Neural progenitor cell (in vitro differentiated cells): ENCODE measurements around the gene SLC23A2. TPM values are rescaled to one million over a fixed set of nuclear protein-coding genes. Genes with fewer than 3 reads are reported as not detected.
A peak's percentile ranks its signal among the peaks of the same experiment; 100 is the strongest.

Source experiments
- DNase-seq: peaks from one replicate; pipeline ENCODE4 v3.0.0-alpha.2; 2016; ENCODE audit warnings: low spot score
- H2AFZ ChIP-seq: fragments of 200-600 bp; sonication (generic); replicated peaks from 2 replicates; pipeline ENCODE4 v1.6.1; 2016; ENCODE audit warnings: antibody characterized with exemption
- H3F3A ChIP-seq: fragments of 200-600 bp; sonication (generic); 2 replicates; pipeline ENCODE4 v1.6.1; 2016; ENCODE audit warnings: antibody characterized with exemption, low read depth
- H3K27ac ChIP-seq: fragments of 200-600 bp; sonication (generic); 2 replicates; pipeline ENCODE4 v1.5.1; 2016; ENCODE audit warnings: mild to moderate bottlenecking
- H3K27me3 ChIP-seq: fragments of 200-600 bp; sonication (generic); 2 replicates; pipeline ENCODE4 v1.6.1; 2016; ENCODE audit warnings: mild to moderate bottlenecking, moderate library complexity
- H3K36me3 ChIP-seq: fragments of 200-600 bp; sonication (generic); 2 replicates; pipeline ENCODE4 v1.5.1; 2016
- H3K4me1 ChIP-seq: fragments of 200-600 bp; sonication (generic); 2 replicates; pipeline ENCODE4 v1.6.1; 2016; ENCODE audit warnings: mixed run types
- H3K4me2 ChIP-seq: fragments of 200-600 bp; sonication (generic); 2 replicates; pipeline ENCODE4 v1.6.1; 2016
- H3K4me3 ChIP-seq: fragments of 200-600 bp; sonication (generic); 2 replicates; pipeline ENCODE4 v1.5.1; 2016
- H3K79me2 ChIP-seq: fragments of 200-600 bp; sonication (generic); 2 replicates; pipeline ENCODE4 v1.6.1; 2016; ENCODE audit warnings: low read depth
- H3K9ac ChIP-seq: fragments of 200-600 bp; sonication (generic); 2 replicates; pipeline ENCODE4 v1.6.1; 2016
- H3K9me3 ChIP-seq: fragments of 200-600 bp; sonication (generic); 2 replicates; pipeline ENCODE4 v1.5.1; 2016; ENCODE audit warnings: low read depth
- H4K20me1 ChIP-seq: fragments of 200-600 bp; sonication (generic); 2 replicates; pipeline ENCODE4 v1.6.1; 2016; ENCODE audit warnings: low read depth
- H3K27ac Mint-ChIP-seq: 3 replicates; pipeline ENCODE4 v1.8.0; 2021; ENCODE audit warnings: mixed read lengths
- H3K27me3 Mint-ChIP-seq: 2 replicates; pipeline ENCODE4 v1.8.0; 2022; ENCODE audit warnings: low read depth, mild to moderate bottlenecking, inconsistent platforms, moderate library complexity, mixed read lengths; ENCODE audit not compliant: insufficient read depth
- H3K36me3 Mint-ChIP-seq: 3 replicates; pipeline ENCODE4 v1.8.0; 2021; ENCODE audit warnings: mixed read lengths
- H3K4me1 Mint-ChIP-seq: 3 replicates; pipeline ENCODE4 v1.8.0; 2021; ENCODE audit warnings: mixed read lengths
- H3K4me3 Mint-ChIP-seq: 3 replicates; pipeline ENCODE4 v1.8.0; 2021; ENCODE audit warnings: mild to moderate bottlenecking, moderate library complexity, mixed read lengths
- H3K9me3 Mint-ChIP-seq: 3 replicates; pipeline ENCODE4 v1.8.0; 2020; ENCODE audit warnings: mixed read lengths
- EZH2 ChIP-seq: fragments of 200-600 bp; sonication (generic); IDR thresholded peaks from 2 replicates; pipeline ENCODE4 v1.6.1; 2017; ENCODE audit warnings: antibody characterized with exemption, mild to moderate bottlenecking, moderate library complexity
- EZH2phosphoT487 ChIP-seq: fragments of 200-600 bp; sonication (generic); IDR thresholded peaks from 2 replicates; pipeline ENCODE4 v1.6.1; 2017; ENCODE audit warnings: antibody characterized with exemption
- total RNA-seq: library from RNA; depleted of rRNA; stranded (reverse); fragments of >200 nt; gene quantifications from 2 replicates; pipeline ENCODE4 v1.2.3, GENCODE V29; 2015; ENCODE audit warnings: low replicate concordance
- TF ChIP-seq, protein P1 (sequence below): fragments of 200-600 bp; sonication (generic); IDR thresholded peaks from 2 replicates; pipeline ENCODE4 v1.5.1; 2017; ENCODE audit warnings: antibody characterized with exemption, mild to moderate bottlenecking

The SLC23A2 gene
- total RNA-seq, 1 donor from 2014 or later = 13.0 TPM

DNA sequence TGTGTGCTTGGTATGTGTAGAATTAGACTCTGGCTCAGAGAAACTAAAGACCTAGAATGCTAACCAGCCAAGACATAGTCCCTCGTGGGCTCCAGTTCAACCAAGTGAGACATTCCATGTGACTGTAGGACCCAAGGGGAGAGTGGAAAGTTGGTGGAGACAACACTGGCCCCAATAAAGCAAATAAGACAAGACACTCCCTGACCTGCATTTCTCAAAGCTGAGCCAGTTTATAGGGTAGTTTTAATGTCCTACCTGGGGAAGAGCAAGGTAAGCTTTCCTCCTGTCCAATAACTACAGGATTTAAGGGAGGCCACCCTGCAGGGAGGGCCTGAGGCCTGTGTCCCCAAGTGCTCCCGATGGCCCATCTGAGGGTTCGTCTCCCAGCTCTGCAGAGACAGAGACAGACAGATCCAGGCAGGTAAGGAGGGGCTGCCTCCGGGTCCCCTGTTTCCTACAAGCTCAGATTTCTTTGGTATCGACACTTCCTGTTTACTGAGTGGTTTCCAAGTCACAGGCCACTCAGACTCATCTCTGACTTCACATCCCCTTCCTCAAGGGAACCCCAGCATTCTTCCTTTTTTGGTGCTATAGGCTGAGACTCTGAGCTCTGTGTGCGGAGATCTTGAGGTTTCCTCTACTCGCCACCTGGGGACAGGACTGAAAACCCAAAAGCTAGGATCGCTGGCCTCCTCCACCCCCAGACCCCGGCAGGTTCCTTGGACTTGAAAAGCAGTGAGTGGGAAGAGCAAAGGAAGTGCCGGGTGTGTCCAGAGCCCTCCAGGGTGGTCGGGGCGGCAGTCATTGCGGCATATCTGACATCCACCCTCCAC is 187.2 kb downstream of the SLC23A2 start:
- H3K27me3 Mint-ChIP-seq = peaks cover 4% of the 10 kb centered on the region
- H3K27ac Mint-ChIP-seq = peak overlapping the region; percentile 85
- Histone ChIP-seq H3K9ac (no peak overlapping the region), H2AFZ (no peak overlapping the region), H4K20me1 (no peaks in the 10 kb centered on the region), H3K27ac (no peak overlapping the region), H3K27me3 (no peaks in the 10 kb centered on the region), H3K4me1 (peaks cover 7% of the 10 kb centered on the region), H3F3A (no peaks in the 10 kb centered on the region), H3K36me3 (no peaks in the 10 kb centered on the region), H3K79me2 (no peaks in the 10 kb centered on the region), H3K9me3 (no peaks in the 10 kb centered on the region), H3K4me3 (no peak overlapping the region), H3K4me2 (no peak overlapping the region)
- H3K9me3 Mint-ChIP-seq = peaks cover 2% of the 10 kb centered on the region
- H3K4me1 Mint-ChIP-seq = peaks cover 35% of the 10 kb centered on the region
- TF ChIP-seq EZH2phosphoT487 (no peak), EZH2 (no peak)
- TF ChIP-seq, protein P1, sequence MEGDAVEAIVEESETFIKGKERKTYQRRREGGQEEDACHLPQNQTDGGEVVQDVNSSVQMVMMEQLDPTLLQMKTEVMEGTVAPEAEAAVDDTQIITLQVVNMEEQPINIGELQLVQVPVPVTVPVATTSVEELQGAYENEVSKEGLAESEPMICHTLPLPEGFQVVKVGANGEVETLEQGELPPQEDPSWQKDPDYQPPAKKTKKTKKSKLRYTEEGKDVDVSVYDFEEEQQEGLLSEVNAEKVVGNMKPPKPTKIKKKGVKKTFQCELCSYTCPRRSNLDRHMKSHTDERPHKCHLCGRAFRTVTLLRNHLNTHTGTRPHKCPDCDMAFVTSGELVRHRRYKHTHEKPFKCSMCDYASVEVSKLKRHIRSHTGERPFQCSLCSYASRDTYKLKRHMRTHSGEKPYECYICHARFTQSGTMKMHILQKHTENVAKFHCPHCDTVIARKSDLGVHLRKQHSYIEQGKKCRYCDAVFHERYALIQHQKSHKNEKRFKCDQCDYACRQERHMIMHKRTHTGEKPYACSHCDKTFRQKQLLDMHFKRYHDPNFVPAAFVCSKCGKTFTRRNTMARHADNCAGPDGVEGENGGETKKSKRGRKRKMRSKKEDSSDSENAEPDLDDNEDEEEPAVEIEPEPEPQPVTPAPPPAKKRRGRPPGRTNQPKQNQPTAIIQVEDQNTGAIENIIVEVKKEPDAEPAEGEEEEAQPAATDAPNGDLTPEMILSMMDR = no peak
- peaks cover 17% of the 10 kb centered on the region for H3K36me3 Mint-ChIP-seq
- no peak overlapping the region for H3K4me3 Mint-ChIP-seq
- DNase-seq = no peak

GRCh38 chr20:4813076-4813862 is 188.0 kb downstream of the SLC23A2 start:
- Histone ChIP-seq H4K20me1 (no peaks in the 10 kb centered on the region), H3K36me3 (no peaks in the 10 kb centered on the region), H3K9ac (no peak overlapping the region), H3K4me3 (no peak overlapping the region), H3K4me1 (peaks cover 7% of the 10 kb centered on the region), H3K27ac (no peak overlapping the region), H3K27me3 (no peaks in the 10 kb centered on the region), H3K4me2 (no peak overlapping the region), H3K9me3 (no peaks in the 10 kb centered on the region), H2AFZ (no peak overlapping the region), H3K79me2 (no peaks in the 10 kb centered on the region), H3F3A (no peaks in the 10 kb centered on the region)
- H3K4me1 Mint-ChIP-seq = peaks cover 40% of the 10 kb centered on the region
- H3K27ac Mint-ChIP-seq = peak overlapping the region; percentile 47
- H3K9me3 Mint-ChIP-seq = peaks cover 2% of the 10 kb centered on the region
- TF ChIP-seq EZH2phosphoT487 (no peak), EZH2 (no peak)
- TF ChIP-seq, protein P1 = no peak
- peaks cover 4% of the 10 kb centered on the region for H3K27me3 Mint-ChIP-seq
- no peak overlapping the region for H3K4me3 Mint-ChIP-seq
- peaks cover 13% of the 10 kb centered on the region for H3K36me3 Mint-ChIP-seq
- DNase-seq = no peak

GRCh38 chr20:4812641-4813075 is 188.7 kb downstream of the SLC23A2 start:
- Mint-ChIP-seq H3K27me3 (peaks cover 4% of the 10 kb centered on the region), H3K4me1 (peaks cover 42% of the 10 kb centered on the region), H3K36me3 (peaks cover 13% of the 10 kb centered on the region), H3K4me3 (no peak overlapping the region), H3K9me3 (peaks cover 2% of the 10 kb centered on the region), H3K27ac (no peak overlapping the region)
- no peaks in the 10 kb centered on the region for H3K27me3 ChIP-seq
- H2AFZ ChIP-seq = no peak overlapping the region
- H3K9me3 ChIP-seq = no peaks in the 10 kb centered on the region
- H3K27ac ChIP-seq = no peak overlapping the region
- no peak overlapping the region for H3K4me3 ChIP-seq
- no peaks in the 10 kb centered on the region for H3K36me3 ChIP-seq
- H3K9ac ChIP-seq = no peak overlapping the region
- H4K20me1 ChIP-seq = no peaks in the 10 kb centered on the region
- TF ChIP-seq, protein P1 = no peak
- TF ChIP-seq EZH2 (no peak), EZH2phosphoT487 (no peak)
- H3F3A ChIP-seq = no peaks in the 10 kb centered on the region
- no peak for DNase-seq
- H3K4me1 ChIP-seq = peaks cover 7% of the 10 kb centered on the region
- H3K4me2 ChIP-seq = no peak overlapping the region
- H3K79me2 ChIP-seq = no peaks in the 10 kb centered on the region
